ENCODE results near the gene MBNL2. TPM values are rescaled to one million over a fixed set of nuclear protein-coding genes. Genes with fewer than 3 reads are reported as not detected.

The MBNL2 gene
- total RNA-seq, 1 experiment from 2014 or later, result 0.17 TPM

DNA sequence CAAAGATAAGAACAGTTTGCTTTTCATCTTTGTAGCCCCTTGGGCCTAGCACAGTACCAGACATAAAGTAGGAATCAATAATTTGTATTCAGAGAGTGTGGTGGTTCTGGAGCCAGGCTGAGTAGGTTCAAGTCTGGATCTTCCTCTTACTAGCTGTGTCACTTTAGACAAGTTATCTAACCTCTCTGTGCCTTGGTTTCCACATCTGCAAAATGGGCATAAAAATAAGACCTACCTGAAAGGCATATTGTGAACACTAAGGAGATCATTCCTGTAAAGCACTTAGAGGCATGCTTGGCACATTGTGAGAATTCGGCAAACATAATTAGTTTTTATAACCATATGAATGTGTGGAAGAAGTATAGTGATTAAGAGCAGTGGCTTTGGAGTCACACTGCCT, 95.8 kb downstream of the MBNL2 start:
- H2BK15ac ChIP-seq (ENCODE audit: low read depth, low read length), result no peak overlapping the region
- H2AK5ac ChIP-seq (ENCODE audit: insufficient read length, low read length), result no peak overlapping the region
- H3K9me3 ChIP-seq (ENCODE audit: control insufficient read depth, low read depth, low read length), result no peaks in the 10 kb centered on the region
- Mint-ChIP-seq H3K36me3 (ENCODE audit: insufficient read depth in 1 of 3, low read depth in 3 of 3) (no peaks in the 10 kb centered on the region), H3K4me3 (no peak overlapping the region), H3K27ac (no peak overlapping the region), H3K9me3 (no peaks in the 10 kb centered on the region), H3K27me3 (ENCODE audit: low read depth) (peaks cover 4% of the 10 kb centered on the region), H3K4me1 (peaks cover 2 to 6% of the 10 kb centered on the region in 2 experiments; a peak in 3 of 4 replicates)
- no peak overlapping the region for H3K9ac ChIP-seq (ENCODE audit: extremely low read depth, insufficient read length, low read length)
- H2BK120ac ChIP-seq (ENCODE audit: low read depth, low read length, poor library complexity, severe bottlenecking), result no peak overlapping the region
- H3K4me1 ChIP-seq (ENCODE audit: insufficient read depth, low read length), result no peaks in the 10 kb centered on the region
- no CpG with 5 or more reads among the region's 1 CpG for WGBS (ENCODE audit: extremely low coverage, insufficient read length, low lambda C conversion rate)
- H2AFZ ChIP-seq (ENCODE audit: low read length), result no peak overlapping the region
- H2BK5ac ChIP-seq (ENCODE audit: insufficient read length, low read length), result no peak overlapping the region
- H3K56ac ChIP-seq (ENCODE audit: insufficient read length, low read depth, low read length), result no peak overlapping the region
- no peak overlapping the region for H4K8ac ChIP-seq (replicated peaks; ENCODE audit: insufficient read length, low read depth, low read length)
- H4K20me1 ChIP-seq (ENCODE audit: control insufficient read depth, insufficient read depth, insufficient read length), result no peaks in the 10 kb centered on the region
- H3K14ac ChIP-seq (ENCODE audit: insufficient read depth, low read length), result no peak overlapping the region
- H2BK20ac ChIP-seq (ENCODE audit: low read depth, low read length, poor library complexity, severe bottlenecking), result no peak overlapping the region
- H3K23me2 ChIP-seq (ENCODE audit: insufficient read length, low read depth, low read length, poor library complexity, severe bottlenecking), result no peaks in the 10 kb centered on the region
- H4K91ac ChIP-seq (ENCODE audit: insufficient read length, low read depth, low read length), result no peak overlapping the region
- no peak overlapping the region for H3K23ac ChIP-seq (ENCODE audit: insufficient read length, low read depth, low read length)
- H3T11ph ChIP-seq (ENCODE audit: low read length), result no peak overlapping the region
- no peaks in the 10 kb centered on the region for H3K79me2 ChIP-seq (ENCODE audit: insufficient read depth, low read length)
- TF ChIP-seq, protein P1, sequence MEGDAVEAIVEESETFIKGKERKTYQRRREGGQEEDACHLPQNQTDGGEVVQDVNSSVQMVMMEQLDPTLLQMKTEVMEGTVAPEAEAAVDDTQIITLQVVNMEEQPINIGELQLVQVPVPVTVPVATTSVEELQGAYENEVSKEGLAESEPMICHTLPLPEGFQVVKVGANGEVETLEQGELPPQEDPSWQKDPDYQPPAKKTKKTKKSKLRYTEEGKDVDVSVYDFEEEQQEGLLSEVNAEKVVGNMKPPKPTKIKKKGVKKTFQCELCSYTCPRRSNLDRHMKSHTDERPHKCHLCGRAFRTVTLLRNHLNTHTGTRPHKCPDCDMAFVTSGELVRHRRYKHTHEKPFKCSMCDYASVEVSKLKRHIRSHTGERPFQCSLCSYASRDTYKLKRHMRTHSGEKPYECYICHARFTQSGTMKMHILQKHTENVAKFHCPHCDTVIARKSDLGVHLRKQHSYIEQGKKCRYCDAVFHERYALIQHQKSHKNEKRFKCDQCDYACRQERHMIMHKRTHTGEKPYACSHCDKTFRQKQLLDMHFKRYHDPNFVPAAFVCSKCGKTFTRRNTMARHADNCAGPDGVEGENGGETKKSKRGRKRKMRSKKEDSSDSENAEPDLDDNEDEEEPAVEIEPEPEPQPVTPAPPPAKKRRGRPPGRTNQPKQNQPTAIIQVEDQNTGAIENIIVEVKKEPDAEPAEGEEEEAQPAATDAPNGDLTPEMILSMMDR (conservative IDR thresholded peaks at IDR 0.05), result no peak
- H3K4me2 ChIP-seq (ENCODE audit: insufficient read depth, insufficient read length, low read length), result no peak overlapping the region
- no peak overlapping the region for H4K5ac ChIP-seq (ENCODE audit: insufficient read length, low read depth, low read length)
- no peak overlapping the region for H3K27ac ChIP-seq (ENCODE audit: insufficient read length, low read depth, low read length)
- no peak overlapping the region for H3K4ac ChIP-seq (ENCODE audit: low read depth, low read length)
- no peaks in the 10 kb centered on the region for H3K79me1 ChIP-seq (ENCODE audit: insufficient read depth, low read depth, low read length, poor library complexity, severe bottlenecking)
- no peak for DNase-seq
- no peaks in the 10 kb centered on the region for H3K27me3 ChIP-seq (ENCODE audit: insufficient read depth, low read length)
- H2BK12ac ChIP-seq (ENCODE audit: insufficient read length, low read depth, low read length), result no peak overlapping the region
- H3K18ac ChIP-seq (ENCODE audit: insufficient read length, low read depth, low read length), result no peak overlapping the region

All from H9 (cell line).